Measurements from ENCODE around the gene VSTM2A. TPM values are rescaled to one million over a fixed set of nuclear protein-coding genes. Genes with fewer than 3 reads are reported as not detected.
"Not testable (repeated sequence)": the region's sequence is repeated elsewhere in the genome, so short reads cannot be mapped to it uniquely, and the experiment has no call there.

VSTM2A gene
- not detected in 2 replicates for total RNA-seq

- DNase-seq (ENCODE audit: extremely low read depth, low read depth, low spot score), result no peak
These were observed at the start of gene VSTM2A for GRCh38 chr7:54541669-54542625. Gene VSTM2A (plus strand): TSS chr7:54542375. CDS start chr7:54542731, 356 bp downstream.

- DNase-seq (ENCODE audit: extremely low read depth, low read depth, low spot score), result not testable (repeated sequence)
These were observed 37.6 kb upstream of the VSTM2A start for GRCh38 chr7:54504531-54504930.

GRCh38 chr7:54529568-54529967 is 12.6 kb upstream of the VSTM2A start:
- DNase-seq (ENCODE audit: extremely low read depth, low read depth, low spot score), result no peak

- DNase-seq (ENCODE audit: extremely low read depth, low read depth, low spot score), result no peak
These were observed 4.1 kb upstream of the VSTM2A start for GRCh38 chr7:54538122-54538521.

DNA sequence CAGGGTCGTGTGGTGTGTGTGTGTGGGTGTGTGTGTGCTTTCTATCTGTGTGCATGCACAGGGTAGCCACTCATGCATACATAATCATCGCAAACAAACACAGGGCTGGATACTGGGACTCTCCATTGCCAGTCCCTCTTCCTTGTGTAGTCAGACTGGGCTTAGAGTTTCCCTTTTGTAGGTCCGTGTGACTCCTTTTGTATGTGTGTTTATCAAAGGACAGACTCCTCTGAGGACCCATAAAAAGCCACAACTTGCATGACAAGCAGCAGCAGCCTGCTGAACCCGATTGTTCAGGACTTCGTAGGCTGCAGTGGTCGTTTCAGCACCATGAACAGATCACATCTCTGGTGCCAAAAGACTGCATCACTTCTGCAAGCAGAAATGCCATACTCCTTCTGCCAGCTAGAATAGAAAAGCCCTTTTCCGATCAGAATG is 895 bp downstream of the VSTM2A start:
- DNase-seq (ENCODE audit: extremely low read depth, low read depth, low spot score), result no peak

DNA sequence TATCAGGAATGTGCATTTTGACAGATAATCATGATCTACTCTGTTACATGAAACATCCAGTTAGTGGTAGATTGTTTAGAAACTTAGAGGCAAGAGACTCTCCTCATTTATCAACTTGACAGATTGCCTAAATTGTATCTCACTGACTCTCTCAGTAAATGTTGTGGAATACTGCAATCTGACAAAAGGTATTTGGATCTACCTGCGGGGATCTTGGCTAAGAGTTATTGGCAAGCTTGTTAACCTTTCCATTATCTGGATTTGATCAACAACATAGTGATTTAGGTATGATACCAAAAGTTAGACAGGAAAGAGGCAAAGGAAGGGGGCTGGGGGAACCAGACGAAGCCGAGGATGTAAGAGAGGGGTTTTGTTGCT is 2.0 kb downstream of the VSTM2A start:
- DNase-seq (ENCODE audit: extremely low read depth, low read depth, low spot score), result no peak

GRCh38 chr7:54544527-54545240 is 2.5 kb downstream of the VSTM2A start:
- no peak for DNase-seq (ENCODE audit: extremely low read depth, low read depth, low spot score)

GRCh38 chr7:54545241-54545563 is 3.0 kb downstream of the VSTM2A start:
- DNase-seq (ENCODE audit: extremely low read depth, low read depth, low spot score), result no peak

- DNase-seq (ENCODE audit: extremely low read depth, low read depth, low spot score), result no peak
These were observed 4.2 kb downstream of the VSTM2A start for GRCh38 chr7:54546081-54546985.

GRCh38 chr7:54546986-54547314 is 4.8 kb downstream of the VSTM2A start:
- no peak for DNase-seq (ENCODE audit: extremely low read depth, low read depth, low spot score)

DNA sequence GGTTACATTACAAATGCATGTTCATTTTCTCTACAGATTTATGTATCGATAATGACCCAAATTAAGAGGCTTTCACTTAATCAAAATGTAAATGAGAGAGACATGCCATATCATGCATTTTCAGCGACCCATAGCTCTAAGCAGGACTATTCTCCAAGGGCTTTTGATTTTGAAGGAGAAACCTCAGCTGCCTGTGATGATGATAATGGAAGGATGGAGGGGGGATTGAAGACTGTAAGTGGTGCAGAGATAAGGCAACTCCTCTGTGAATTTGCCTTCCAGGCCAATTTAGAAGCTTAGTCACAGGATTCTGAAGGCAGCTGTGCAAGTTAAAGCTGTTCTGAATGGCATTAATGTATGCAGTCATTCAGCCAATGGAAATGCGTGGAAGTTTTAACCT is 8.3 kb downstream of the VSTM2A start:
- DNase-seq (ENCODE audit: extremely low read depth, low read depth, low spot score), result no peak

GRCh38 chr7:54556121-54556520 is 13.9 kb downstream of the VSTM2A start:
- no peak for DNase-seq (ENCODE audit: extremely low read depth, low read depth, low spot score)

DNA sequence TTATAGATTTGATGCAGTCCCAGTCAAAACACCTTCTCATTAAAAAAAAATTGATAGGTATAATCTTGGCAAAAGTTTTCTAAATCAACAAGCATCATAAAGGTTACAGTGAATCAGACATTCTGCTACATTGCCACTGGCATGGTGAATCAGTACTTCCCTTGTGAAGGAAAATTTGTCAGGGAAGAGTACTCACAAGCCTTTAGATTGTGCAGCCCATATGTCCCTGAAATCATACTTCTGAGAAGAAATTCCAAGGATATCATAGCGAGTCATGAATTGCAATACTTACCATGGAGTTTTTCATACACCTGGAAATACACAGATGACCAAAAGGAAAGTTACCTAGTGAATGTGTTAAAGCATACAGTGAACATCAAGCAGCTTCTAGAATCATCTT is 17.2 kb downstream of the VSTM2A start:
- no peak for DNase-seq (ENCODE audit: extremely low read depth, low read depth, low spot score)

DNA sequence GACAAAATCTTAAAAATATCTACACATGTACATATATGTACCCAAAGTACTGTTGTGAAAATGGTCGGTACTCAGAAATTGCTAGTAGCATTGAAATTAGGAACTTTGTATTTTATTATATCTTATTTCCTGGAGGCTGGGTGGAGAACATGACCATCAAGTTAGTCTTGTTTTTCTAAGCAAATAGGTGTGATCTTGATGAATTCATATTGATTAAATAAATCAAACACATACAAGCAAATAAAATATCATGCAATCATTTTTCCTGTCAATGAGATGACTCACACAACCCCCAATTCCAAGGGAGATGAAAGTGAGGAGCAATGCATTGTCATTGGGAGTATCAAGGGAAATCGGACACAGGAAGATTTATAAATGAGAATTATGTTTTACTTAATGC is 18.0 kb downstream of the VSTM2A start:
- DNase-seq (ENCODE audit: extremely low read depth, low read depth, low spot score), result no peak

DNA sequence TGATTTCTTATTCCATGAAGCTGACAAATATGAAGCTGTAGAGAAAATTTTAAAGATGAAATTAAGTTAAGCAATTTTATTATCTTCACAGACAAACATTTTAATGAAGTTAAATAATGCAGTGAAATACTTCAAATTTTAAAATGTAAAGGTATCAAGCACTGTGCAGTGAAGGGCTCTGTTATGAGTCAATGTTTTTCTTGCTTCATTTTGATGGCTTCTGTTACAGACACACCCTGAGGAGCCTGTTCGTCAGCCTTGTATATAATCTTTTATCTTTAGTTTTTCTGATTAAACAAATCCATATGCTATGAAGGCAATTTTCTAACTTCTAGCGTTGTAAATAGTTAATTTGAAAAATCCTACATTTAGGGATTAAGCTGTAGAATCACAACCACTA is 18.5 kb downstream of the VSTM2A start:
- DNase-seq (ENCODE audit: extremely low read depth, low read depth, low spot score), result no peak

DNA sequence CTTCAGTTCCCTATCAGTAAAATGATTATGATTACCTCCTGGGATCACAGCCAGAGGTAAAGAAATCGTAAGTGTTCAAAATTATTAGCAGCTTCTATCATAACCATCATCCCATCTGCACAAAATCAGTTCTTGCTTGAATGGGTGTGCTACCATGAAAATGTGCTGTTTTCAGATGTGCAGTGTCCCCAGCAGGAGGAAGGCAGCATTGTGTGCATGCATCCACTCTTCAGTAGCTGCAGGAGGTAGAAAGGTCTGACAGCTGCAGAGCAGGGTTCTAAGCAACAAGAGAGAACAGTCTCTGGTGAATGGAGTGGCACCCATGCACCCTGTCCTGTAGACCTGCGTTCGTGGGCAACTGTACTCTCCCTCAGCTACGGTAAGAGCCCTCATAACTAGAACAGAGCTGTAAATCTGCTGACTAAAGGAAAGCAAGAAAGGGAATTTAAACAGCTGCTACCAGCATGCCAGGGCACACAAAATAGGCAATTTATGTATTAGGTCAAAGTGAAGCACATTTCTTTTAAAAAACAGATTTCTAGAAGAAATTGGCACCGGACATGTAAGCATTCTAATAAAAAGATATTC is 21.2 kb downstream of the VSTM2A start:
- DNase-seq (ENCODE audit: extremely low read depth, low read depth, low spot score), result no peak

DNA sequence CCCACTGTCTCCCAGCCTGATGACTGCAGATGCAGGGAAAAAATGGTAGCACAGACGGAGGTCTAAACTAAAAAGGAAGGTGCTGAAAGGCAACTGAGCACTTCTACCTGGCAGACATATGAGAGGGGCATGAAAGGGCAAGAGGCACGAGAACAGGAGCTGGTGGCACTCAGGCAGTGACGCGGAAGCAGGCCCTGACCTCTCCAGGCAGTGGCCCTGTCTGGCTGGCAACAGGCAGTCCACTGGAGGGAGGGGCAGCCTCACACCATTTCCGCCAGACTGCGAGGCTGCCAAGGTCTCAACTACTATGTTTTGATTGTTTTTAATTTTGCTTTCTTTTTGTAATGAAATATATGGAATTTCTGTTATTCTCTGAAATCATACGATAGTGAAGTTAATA is 23.3 kb downstream of the VSTM2A start:
- no peak for DNase-seq (ENCODE audit: extremely low read depth, low read depth, low spot score)

DNA sequence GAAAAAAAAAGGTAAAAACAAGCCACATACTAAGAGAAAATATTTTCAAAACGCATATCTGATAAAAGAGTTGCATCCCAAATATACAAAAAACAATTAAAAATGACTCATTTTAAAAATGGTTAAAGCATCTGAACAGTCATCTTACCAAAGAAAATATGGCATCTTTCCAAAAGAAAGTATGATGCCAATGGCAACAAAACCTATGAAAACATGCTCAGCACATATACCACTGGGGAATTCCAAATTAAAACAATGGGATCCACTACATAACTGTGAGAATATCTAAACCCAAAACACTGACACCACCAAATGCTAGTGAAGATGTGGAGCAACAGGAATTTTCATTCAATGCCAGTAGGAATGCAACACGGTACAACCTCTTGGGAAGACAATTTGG is 39.3 kb downstream of the VSTM2A start:
- DNase-seq (ENCODE audit: extremely low read depth, low read depth, low spot score), result no peak

GRCh38 chr7:54591404-54592386 is 49.5 kb downstream of the VSTM2A start:
- DNase-seq (ENCODE audit: extremely low read depth, low read depth, low spot score), result no peak

- no peak for DNase-seq (ENCODE audit: extremely low read depth, low read depth, low spot score)
These were observed 54.6 kb downstream of the VSTM2A start for GRCh38 chr7:54596747-54597146.

Measured in glomerular endothelial cell (primary cell).